CD4-positive, CD25-positive, alpha-beta regulatory T cell (primary cell): ENCODE data around the gene RNF167. TPM values are rescaled to one million over a fixed set of nuclear protein-coding genes. Genes with fewer than 3 reads are reported as not detected.
A peak's percentile ranks its signal among the peaks of the same experiment; 100 is the strongest.

Experiments used
- ATAC-seq, 2 donors: fragments of 150-1000 bp; cut with Tn5 transposase; one replicate each; pipeline ENCODE4 v1.10.0; 2021; ENCODE audit warnings: low read depth in 2 of 2, moderate number of reproducible peaks in 2 of 2, moderate library complexity in 1 of 2
- DNase-seq, 3 donors: peaks; one replicate each; pipeline versions ENCODE4 v3.0.0 to v3.0.0-alpha.2; 2012 to 2022; ENCODE audit warnings: mixed read lengths in 1 of 3
- H3K27ac ChIP-seq: one replicate; pipeline ENCODE4 v1.7.0; 2013; ENCODE audit warnings: mild to moderate bottlenecking, low read length; ENCODE audit not compliant: insufficient read depth, poor library complexity, severe bottlenecking
- H3K27me3 ChIP-seq: one replicate; pipeline ENCODE4 v1.7.0; 2013; ENCODE audit warnings: low read length; ENCODE audit not compliant: control insufficient read depth, insufficient read depth
- H3K36me3 ChIP-seq: one replicate; pipeline ENCODE4 v1.7.0; 2013; ENCODE audit warnings: mild to moderate bottlenecking, low read length, moderate library complexity; ENCODE audit not compliant: control insufficient read depth, insufficient read depth
- H3K4me1 ChIP-seq: 2 replicates; pipeline ENCODE4 v1.7.0; 2013; ENCODE audit warnings: mild to moderate bottlenecking, low read length; ENCODE audit not compliant: insufficient read depth, control insufficient read depth, poor library complexity, severe bottlenecking
- H3K4me3 ChIP-seq: one replicate; pipeline ENCODE4 v1.7.0; 2013; ENCODE audit warnings: low read depth, mild to moderate bottlenecking, low read length, moderate library complexity
- H3K9me3 ChIP-seq, 2 experiments: 1 replicate in 1 of 2; 2 replicates in 1 of 2; pipeline ENCODE4 v1.7.0; 2013; ENCODE audit warnings: low read length in 2 of 2, mild to moderate bottlenecking in 1 of 2, moderate library complexity in 1 of 2; ENCODE audit not compliant: control insufficient read depth in 2 of 2
- H3K27ac Mint-ChIP-seq, 3 donors: one replicate each; pipeline ENCODE4 v1.8.0; 2020 to 2022; ENCODE audit warnings: mild to moderate bottlenecking in 3 of 3, mixed read lengths in 3 of 3, moderate library complexity in 2 of 3
- H3K27me3 Mint-ChIP-seq: one replicate; pipeline ENCODE4 v1.8.0; 2022; ENCODE audit warnings: mild to moderate bottlenecking, mixed read lengths
- H3K36me3 Mint-ChIP-seq: one replicate; pipeline ENCODE4 v1.8.0; 2020; ENCODE audit warnings: mixed read lengths
- H3K4me1 Mint-ChIP-seq, 4 donors: one replicate each; pipeline ENCODE4 v1.8.0; 2020 to 2022; ENCODE audit warnings: mixed read lengths in 4 of 4, mild to moderate bottlenecking in 1 of 4
- H3K4me3 Mint-ChIP-seq, 4 donors: one replicate each; pipeline ENCODE4 v1.8.0; 2020 to 2022; ENCODE audit warnings: mild to moderate bottlenecking in 4 of 4, mixed read lengths in 4 of 4, moderate library complexity in 3 of 4
- H3K9me3 Mint-ChIP-seq, 7 donors: one replicate each; pipeline ENCODE4 v1.8.0; 2020 to 2022; ENCODE audit warnings: mixed read lengths in 7 of 7, mild to moderate bottlenecking in 3 of 7, moderate library complexity in 2 of 7
- polyA plus RNA-seq, 4 donors: library from polyadenylated mRNA; unstranded; fragments of 300-500 nt; fragmentation: Illumina TruSeq; gene quantifications; one replicate each; pipeline ENCODE4 v1.2.3, GENCODE V29; 2021
- total RNA-seq: library from RNA; stranded (reverse); gene quantifications from one replicate; pipeline ENCODE4 v1.2.3, GENCODE V29; 2022

Gene RNF167
- total and polyA plus RNA-seq, 5 donors from 2014 or later: 31.5 to 105 (median 50.7) TPM

DNA sequence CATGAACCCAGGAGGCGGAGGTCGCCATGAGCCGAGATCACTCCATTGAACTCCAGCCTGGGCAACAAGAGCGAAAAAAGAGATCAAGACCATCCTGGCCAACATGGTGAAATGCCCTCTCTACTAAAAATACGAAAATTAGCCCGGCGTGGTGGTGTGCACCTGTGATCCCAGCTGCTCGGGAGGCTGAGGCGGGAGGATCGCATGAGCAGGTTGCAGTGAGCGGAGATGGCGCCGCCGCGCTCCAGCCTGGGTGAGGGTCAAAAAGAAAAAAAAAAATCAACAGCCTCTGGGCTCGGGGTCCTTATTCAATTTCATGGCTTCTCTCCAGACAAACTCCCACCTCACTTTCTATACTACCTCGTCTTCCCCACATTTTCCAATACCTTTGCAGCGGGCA is 11.2 kb upstream of the RNF167 start:
- peaks cover 0 to 14% (median 5%) of the 10 kb centered on the region in 4 donors for H3K4me1 Mint-ChIP-seq
- H3K36me3 ChIP-seq: no peaks in the 10 kb centered on the region
- H3K27me3 ChIP-seq: no peaks in the 10 kb centered on the region
- no peak overlapping the region for H3K4me3 Mint-ChIP-seq
- H3K27ac Mint-ChIP-seq: peak overlapping the region in 2 of 3 donors; percentile 60 to 62
- H3K36me3 Mint-ChIP-seq: peaks cover 21% of the 10 kb centered on the region
- H3K9me3 ChIP-seq: no peaks in the 10 kb centered on the region
- ATAC-seq (no peak), DNase-seq (no peak)
- H3K27me3 Mint-ChIP-seq: no peaks in the 10 kb centered on the region
- peaks cover 3% of the 10 kb centered on the region for H3K4me1 ChIP-seq
- no peak overlapping the region for H3K27ac ChIP-seq
- H3K4me3 ChIP-seq: no peak overlapping the region
- no peaks in the 10 kb centered on the region for H3K9me3 Mint-ChIP-seq

DNA sequence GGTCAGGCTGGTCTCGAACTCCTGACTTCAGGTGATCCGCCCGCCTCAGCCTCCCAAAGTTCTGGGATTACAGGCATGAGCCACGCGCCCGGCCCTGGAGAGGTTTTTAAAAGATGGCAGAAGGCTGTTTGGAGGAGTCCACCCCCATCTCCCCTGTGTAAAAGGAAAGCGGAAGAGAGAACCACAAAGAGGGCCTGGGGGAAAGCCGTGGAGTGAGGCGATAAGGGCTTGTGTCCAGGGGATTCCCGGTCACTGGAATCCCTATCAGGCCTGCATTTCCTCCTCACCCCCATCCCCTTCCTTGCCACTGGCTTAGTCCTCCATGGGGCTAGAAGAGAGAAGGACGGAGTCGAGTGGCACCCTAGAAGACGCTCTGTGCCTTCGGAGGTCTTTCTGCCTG is 8.1 kb upstream of the RNF167 start, which contains the start of gene GP1BA:
Gene GP1BA, plus strand, starts transcription at position 315 of the 400 bp plus-strand sequence. CDS start 328 bp downstream, outside the sequence.
- no peak for ATAC-seq
- H3K27ac ChIP-seq: no peak within 1 kb of the TSS
- no peaks in the 10 kb centered on the region for H3K9me3 ChIP-seq
- Mint-ChIP-seq H3K4me1 (peaks cover 0 to 30% (median 16%) of the 10 kb centered on the region in 4 donors), H3K36me3 (peaks cover 19% of the 10 kb centered on the region), H3K9me3 (no peaks in the 10 kb centered on the region), H3K27ac (peak within 1 kb of the TSS in 1 of 3 donors; percentile 51), H3K27me3 (no peaks in the 10 kb centered on the region), H3K4me3 (no peak within 1 kb of the TSS)
- peaks cover 10% of the 10 kb centered on the region for H3K4me1 ChIP-seq
- H3K4me3 ChIP-seq: no peak within 1 kb of the TSS
- no peaks in the 10 kb centered on the region for H3K36me3 ChIP-seq
- DNase-seq: no peak
- H3K27me3 ChIP-seq: no peaks in the 10 kb centered on the region

DNA sequence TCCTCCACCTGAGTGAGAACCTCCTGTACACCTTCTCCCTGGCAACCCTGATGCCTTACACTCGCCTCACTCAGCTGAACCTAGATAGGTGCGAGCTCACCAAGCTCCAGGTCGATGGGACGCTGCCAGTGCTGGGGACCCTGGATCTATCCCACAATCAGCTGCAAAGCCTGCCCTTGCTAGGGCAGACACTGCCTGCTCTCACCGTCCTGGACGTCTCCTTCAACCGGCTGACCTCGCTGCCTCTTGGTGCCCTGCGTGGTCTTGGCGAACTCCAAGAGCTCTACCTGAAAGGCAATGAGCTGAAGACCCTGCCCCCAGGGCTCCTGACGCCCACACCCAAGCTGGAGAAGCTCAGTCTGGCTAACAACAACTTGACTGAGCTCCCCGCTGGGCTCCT is 7.3 kb upstream of the RNF167 start:
- H3K4me3 ChIP-seq: no peak overlapping the region
- DNase-seq (no peak), ATAC-seq (no peak)
- H3K9me3 ChIP-seq: no peaks in the 10 kb centered on the region
- no peaks in the 10 kb centered on the region for H3K9me3 Mint-ChIP-seq
- H3K36me3 Mint-ChIP-seq: peaks cover 19% of the 10 kb centered on the region
- peaks cover 10% of the 10 kb centered on the region for H3K4me1 ChIP-seq
- no peak overlapping the region for H3K4me3 Mint-ChIP-seq
- H3K36me3 ChIP-seq: peaks cover 3% of the 10 kb centered on the region
- peaks cover 0 to 35% (median 16%) of the 10 kb centered on the region in 4 donors for H3K4me1 Mint-ChIP-seq
- no peaks in the 10 kb centered on the region for H3K27me3 ChIP-seq
- no peaks in the 10 kb centered on the region for H3K27me3 Mint-ChIP-seq
- H3K27ac ChIP-seq: no peak overlapping the region
- peak overlapping the region in 1 of 3 donors; percentile 51 for H3K27ac Mint-ChIP-seq

DNA sequence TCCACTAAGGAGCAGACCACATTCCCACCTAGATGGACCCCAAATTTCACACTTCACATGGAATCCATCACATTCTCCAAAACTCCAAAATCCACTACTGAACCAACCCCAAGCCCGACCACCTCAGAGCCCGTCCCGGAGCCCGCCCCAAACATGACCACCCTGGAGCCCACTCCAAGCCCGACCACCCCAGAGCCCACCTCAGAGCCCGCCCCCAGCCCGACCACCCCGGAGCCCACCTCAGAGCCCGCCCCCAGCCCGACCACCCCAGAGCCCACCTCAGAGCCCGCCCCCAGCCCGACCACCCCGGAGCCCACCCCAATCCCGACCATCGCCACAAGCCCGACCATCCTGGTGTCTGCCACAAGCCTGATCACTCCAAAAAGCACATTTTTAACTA is 6.4 kb upstream of the RNF167 start:
- peaks cover 7% of the 10 kb centered on the region for H3K36me3 ChIP-seq
- no peaks in the 10 kb centered on the region for H3K27me3 ChIP-seq
- no peak for ATAC-seq
- Mint-ChIP-seq H3K27me3 (no peaks in the 10 kb centered on the region), H3K36me3 (peaks cover 19% of the 10 kb centered on the region), H3K9me3 (no peaks in the 10 kb centered on the region), H3K27ac (peak overlapping the region in 1 of 3 donors; percentile 90), H3K4me3 (peak overlapping the region in 2 of 4 donors; percentile 56 to 75), H3K4me1 (peaks cover 0 to 43% (median 21%) of the 10 kb centered on the region in 4 donors)
- no peak overlapping the region for H3K27ac ChIP-seq
- no peak overlapping the region for H3K4me3 ChIP-seq
- H3K4me1 ChIP-seq: peaks cover 13% of the 10 kb centered on the region
- no peaks in the 10 kb centered on the region for H3K9me3 ChIP-seq
- no peak for DNase-seq

DNA sequence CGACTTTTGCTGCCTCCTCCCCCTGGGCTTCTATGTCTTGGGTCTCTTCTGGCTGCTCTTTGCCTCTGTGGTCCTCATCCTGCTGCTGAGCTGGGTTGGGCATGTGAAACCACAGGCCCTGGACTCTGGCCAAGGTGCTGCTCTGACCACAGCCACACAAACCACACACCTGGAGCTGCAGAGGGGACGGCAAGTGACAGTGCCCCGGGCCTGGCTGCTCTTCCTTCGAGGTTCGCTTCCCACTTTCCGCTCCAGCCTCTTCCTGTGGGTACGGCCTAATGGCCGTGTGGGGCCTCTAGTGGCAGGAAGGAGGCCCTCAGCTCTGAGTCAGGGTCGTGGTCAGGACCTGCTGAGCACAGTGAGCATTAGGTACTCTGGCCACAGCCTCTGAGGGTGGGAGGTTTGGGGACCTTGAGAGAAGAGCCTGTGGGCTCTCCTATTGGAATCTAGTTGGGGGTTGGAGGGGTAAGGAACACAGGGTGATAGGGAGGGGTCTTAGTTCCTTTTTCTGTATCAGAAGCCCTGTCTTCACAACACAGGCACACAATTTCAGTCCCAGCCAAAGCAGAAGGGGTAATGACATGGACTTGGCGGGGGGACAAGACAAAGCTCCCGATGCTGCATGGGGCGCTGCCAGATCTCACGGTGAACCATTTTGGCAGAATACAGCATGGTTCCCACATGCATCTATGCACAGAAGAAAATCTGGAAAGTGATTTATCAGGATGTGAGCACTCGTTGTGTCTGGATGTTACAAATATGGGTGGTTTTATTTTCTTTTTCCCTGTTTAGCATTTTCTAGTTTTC is 5.7 kb upstream of the RNF167 start:
- H3K27me3 ChIP-seq: no peaks in the 10 kb centered on the region
- ATAC-seq: no peak
- H3K4me1 Mint-ChIP-seq: peaks cover 0 to 50% (median 26%) of the 10 kb centered on the region in 4 donors
- H3K9me3 Mint-ChIP-seq: no peaks in the 10 kb centered on the region
- no peak overlapping the region for H3K4me3 ChIP-seq
- peaks cover 21% of the 10 kb centered on the region for H3K4me1 ChIP-seq
- no peaks in the 10 kb centered on the region for H3K27me3 Mint-ChIP-seq
- H3K27ac ChIP-seq: no peak overlapping the region
- H3K27ac Mint-ChIP-seq: peak overlapping the region in 2 of 3 donors; percentile 52 to 90
- no peaks in the 10 kb centered on the region for H3K9me3 ChIP-seq
- peak overlapping the region in 2 of 4 donors; percentile 13 to 51 for H3K4me3 Mint-ChIP-seq
- H3K36me3 Mint-ChIP-seq: peaks cover 15% of the 10 kb centered on the region
- peaks cover 7% of the 10 kb centered on the region for H3K36me3 ChIP-seq
- no peak for DNase-seq

DNA sequence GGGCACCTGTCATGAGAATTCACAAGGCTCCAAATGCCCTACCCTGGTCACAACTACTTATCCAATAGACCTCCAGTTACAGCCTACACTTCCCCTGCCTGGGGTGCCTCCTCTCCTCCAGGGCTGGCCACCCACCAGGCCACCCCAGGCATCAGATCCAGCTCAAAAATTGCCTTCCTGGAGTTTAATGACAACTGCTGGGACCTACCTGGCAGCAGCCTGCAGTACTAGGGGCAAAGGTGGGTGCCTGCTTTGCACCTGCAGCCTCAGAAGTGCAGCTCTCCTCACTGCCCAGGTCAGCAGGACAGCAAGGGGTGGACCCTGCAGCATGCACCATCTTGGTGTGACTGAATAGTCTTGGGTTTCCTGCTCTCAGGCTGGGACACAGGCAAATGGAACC is 4.4 kb upstream of the RNF167 start:
- no peak for DNase-seq
- H3K27ac Mint-ChIP-seq: peak overlapping the region in 2 of 3 donors; percentile 62 to 68

DNA sequence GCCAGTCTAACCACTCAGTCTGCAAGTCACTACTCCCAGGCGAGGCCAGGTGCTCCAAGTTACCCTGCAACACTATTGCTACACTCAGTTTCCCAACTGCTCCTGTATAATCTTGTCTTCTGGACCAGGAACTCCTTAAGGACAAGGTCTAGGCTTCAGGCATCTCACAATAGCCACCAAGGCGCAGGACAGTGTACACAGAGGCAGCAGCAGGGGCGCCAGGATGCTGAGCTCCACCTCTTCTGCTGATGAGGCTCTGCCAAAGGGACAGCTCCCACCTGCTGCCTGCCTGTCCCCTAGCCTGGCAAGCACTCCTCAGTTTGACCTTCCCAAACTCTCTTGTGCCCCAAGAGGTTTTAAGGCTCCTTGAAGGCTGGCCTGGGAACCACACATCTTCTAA is 3.6 kb upstream of the RNF167 start:
- Mint-ChIP-seq H3K4me1 (peaks cover 0 to 61% (median 31%) of the 10 kb centered on the region in 4 donors), H3K36me3 (peaks cover 13% of the 10 kb centered on the region), H3K4me3 (peak overlapping the region in 3 of 4 donors; percentile 25 to 70 (median 66)), H3K9me3 (no peaks in the 10 kb centered on the region), H3K27me3 (no peaks in the 10 kb centered on the region), H3K27ac (peak overlapping the region in 1 of 3 donors; percentile 62)
- Histone ChIP-seq H3K9me3 (no peaks in the 10 kb centered on the region), H3K27me3 (no peaks in the 10 kb centered on the region), H3K4me1 (peaks cover 36% of the 10 kb centered on the region), H3K36me3 (peaks cover 7% of the 10 kb centered on the region), H3K27ac (no peak overlapping the region), H3K4me3 (no peak overlapping the region)
- DNase-seq (no peak), ATAC-seq (no peak)

More for the DNA sequence above, 4.4 kb upstream of the RNF167 start:
- Mint-ChIP-seq H3K27me3 (no peaks in the 10 kb centered on the region), H3K4me3 (peak overlapping the region in 1 of 4 donors; percentile 66), H3K4me1 (peaks cover 0 to 55% (median 29%) of the 10 kb centered on the region in 4 donors), H3K36me3 (peaks cover 16% of the 10 kb centered on the region), H3K9me3 (no peaks in the 10 kb centered on the region)
- ATAC-seq: no peak
- no peaks in the 10 kb centered on the region for H3K27me3 ChIP-seq
- H3K27ac ChIP-seq: no peak overlapping the region
- no peaks in the 10 kb centered on the region for H3K9me3 ChIP-seq
- H3K4me3 ChIP-seq: no peak overlapping the region
- H3K4me1 ChIP-seq: peaks cover 29% of the 10 kb centered on the region
- H3K36me3 ChIP-seq: peaks cover 7% of the 10 kb centered on the region
